ENCODE data around the gene ABTB2.
A peak's percentile ranks its signal among the peaks of the same experiment; 100 is the strongest.
"Not testable (repeated sequence)": the region's sequence is repeated elsewhere in the genome, so short reads cannot be mapped to it uniquely, and the experiment has no call there.

Gene ABTB2

DNA sequence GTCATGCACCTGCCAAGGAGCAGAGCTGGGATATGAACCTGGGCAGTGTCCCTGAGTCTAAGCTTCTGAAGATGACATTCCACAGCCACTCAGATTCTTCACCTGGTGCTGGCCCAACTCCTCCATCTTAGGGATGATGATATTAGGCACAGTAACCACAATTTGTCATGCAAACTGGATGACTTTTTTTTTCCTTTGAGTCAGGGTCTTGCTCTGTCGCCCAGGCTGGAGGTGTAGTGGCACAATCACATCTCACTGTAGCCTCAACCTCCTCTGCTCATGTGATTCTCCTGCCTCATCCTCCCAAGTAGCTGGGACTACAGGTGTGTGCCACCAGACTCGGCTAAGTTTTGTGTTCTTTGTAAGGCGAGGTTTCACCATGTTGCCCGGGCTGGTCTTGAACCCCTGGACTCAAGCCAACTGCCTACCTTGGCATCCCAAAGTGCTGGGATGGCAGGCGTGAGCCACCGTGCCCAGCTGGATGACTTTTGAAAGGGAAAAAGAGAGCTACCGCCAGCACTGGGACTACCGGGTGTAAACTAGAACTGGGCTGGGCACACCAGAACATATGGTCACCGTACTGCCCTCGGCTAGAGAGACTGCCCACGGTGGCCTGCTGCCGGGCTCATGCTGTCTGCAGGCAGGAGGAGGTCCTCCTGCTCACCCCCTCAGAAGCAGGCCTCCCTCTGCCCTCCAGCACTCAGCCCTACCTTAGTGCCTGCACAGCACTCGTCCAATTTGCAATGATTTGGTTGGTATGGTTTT, 174.7 kb downstream of the ABTB2 start:
- DNase-seq = no peak

DNA sequence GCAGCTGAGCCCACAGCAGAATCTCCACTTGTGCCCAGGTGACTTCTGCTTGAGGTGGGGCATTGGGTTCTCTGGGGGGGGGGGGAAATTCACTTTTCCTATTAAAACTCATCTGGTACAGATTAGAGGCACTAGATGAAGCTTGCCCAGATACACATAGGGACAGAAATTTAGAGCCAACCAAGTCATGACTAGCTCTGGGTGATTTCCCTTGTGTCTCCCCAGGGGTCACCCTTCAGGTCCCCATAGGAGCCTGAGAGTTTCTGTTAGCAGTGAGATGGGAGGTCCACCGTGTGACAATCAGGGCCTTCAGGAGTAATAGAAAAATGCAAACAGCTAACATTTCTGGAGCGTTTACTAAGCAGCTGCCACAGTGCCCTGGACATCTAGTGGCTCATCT, 175.4 kb downstream of the ABTB2 start:
- DNase-seq = no peak

DNA sequence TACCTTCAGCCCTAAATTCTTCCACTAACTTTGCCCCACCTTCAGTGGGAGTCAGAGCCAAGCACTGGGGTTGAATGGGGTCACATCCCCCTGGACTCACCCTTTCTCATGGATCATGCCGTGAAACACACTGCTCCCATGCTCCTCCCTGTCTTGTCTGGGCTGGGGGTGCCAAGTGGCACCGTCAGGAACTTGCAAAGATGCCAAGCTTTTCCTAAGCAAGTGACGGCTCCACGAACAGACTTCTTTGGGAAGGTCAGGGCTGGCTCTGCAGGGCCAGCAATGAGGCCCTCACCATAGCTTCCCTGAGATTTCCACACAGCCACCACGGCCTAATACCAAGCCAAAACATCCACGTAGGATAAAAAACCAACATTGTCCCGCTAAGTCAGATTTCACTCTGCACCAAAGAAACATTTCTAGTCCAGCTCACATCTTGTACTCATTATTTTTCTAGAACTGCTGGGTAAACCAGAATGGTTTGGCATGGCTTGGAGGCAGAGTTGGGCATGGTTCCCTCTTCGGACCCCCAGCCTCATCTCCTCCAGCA, 175.9 kb downstream of the ABTB2 start:
- no peak for DNase-seq

DNA sequence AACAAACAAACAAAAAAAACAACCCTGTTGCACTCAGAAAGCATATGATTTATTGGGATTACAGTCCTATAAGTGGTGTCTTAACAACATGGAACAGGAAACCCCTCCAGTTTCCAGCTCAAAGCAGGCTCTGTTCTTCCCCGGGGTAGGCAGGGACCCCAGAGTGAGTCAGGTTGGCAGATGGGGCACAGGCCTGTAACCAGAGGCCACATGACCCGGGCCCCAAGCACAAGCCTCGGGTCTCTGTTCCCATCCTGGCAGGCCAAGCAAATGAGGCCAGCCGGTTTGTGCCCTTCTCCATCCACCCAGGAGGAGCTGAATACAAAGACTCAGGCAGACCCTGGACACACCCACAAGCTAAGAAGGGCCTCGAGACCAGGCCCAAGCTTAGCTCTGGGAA, 176.6 kb downstream of the ABTB2 start:
- no peak for DNase-seq

DNA sequence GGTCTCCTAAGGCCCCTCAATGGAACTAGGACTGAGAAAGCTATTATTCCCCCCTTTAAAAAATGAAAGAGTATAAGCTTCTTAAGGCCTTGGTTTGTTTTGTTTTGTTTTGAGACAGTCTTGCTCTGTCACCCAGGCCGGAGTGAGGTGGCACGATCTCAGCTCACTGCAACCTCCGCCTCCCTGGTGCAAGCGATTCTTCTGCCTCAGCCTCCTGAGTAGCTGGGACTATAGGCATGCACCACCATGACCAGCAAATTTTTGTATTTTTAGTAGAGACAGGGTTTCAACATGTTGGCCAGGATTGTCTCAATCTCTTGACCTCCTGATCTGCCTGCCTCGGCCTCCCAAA, 177.0 kb downstream of the ABTB2 start:
- DNase-seq = not testable (repeated sequence)

DNA sequence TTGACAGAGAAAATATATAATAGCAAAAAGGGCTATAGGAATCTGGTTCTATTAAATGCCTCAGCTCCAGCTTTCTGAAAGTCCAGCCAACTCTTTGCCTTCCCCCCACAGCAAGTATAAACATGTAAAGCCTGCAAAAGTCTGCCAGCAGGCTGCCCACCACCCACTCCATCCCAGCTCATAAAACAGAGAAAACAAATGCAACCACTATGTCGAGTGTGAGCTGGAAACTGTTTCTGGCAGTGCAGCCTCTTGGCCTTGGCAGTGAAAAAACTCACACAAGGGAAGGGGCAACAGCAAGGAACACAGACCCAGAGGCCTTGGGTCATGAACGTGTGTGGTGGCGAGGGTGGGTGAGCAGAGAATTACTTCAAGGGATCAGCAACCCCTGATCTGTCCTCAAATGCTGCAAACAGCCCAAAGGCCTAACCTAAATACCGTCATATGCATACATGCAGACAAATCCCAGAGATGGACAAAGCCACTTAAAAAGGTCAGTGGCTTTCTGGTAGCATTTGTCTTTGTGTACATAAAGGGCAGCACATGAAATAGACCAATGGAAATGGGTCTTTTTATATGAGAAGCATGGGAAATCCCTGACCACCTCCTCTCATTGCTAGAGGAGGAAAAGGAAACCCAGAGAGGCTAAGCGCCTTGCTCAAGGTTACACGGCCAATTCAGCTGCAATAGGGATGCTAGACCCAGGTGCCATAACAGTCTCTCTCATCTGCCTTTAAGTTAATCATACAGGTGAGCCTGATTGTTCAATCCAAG, 177.6 kb downstream of the ABTB2 start:
- no peak for DNase-seq

DNA sequence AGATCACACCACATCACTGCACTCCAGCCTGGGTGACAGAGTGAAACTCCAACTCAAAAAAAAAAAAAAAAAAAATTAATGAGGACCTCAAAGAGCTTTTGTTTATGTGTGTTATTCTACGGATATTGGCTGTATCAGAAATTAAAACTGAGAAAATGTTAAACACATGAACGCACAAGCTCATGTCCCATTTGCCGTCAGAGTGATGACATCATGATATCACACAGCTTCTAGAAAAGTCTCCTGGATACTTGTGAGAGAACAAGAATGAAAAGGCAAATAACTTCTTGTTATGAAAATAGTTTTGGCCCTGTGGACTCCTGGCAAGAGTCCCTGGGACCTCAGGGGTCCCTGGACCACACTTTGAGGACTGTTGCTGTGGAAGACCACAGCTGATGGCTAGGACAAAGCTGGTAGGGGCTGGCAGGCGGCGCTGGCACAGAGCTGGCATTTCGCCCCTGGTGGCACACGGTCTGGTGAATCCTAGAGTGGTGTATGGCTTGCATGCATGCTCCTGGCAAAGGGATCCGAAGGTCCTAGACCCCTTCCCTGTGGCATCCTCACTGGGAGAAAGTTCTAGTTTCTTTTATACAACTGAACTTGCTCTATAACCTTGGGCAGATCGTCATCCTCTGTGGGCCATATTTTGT, 178.7 kb downstream of the ABTB2 start:
- DNase-seq = no peak

DNA sequence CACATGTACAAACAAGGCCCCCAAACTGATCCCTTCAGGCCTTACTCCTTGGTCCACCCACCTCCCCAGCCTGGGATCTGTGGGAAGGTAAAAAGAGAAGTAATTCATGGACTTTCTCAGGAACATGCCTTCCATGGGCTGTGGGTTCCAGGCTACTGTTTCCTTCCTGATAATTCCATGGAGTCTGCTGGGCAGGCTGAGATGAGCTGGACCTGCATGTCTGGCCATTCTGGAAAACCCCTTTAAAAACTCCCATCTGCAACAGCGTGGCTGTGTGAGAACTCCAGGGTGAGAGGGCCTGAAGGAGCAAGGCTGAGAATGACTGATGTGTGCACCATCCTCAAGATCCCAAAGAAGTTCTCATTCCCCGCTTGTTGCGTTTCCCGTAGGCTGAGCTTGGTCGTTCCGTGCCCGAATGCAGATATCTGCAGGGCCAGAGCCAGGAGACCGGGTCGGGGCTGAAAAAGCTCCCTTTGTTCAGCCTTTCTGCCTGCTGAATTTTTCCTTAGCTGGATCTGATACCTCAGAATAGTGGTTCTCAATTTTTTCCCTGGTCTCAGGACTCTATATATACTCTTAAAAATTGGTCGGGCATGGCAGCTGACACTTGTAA, 179.5 kb downstream of the ABTB2 start:
- no peak for DNase-seq

DNA sequence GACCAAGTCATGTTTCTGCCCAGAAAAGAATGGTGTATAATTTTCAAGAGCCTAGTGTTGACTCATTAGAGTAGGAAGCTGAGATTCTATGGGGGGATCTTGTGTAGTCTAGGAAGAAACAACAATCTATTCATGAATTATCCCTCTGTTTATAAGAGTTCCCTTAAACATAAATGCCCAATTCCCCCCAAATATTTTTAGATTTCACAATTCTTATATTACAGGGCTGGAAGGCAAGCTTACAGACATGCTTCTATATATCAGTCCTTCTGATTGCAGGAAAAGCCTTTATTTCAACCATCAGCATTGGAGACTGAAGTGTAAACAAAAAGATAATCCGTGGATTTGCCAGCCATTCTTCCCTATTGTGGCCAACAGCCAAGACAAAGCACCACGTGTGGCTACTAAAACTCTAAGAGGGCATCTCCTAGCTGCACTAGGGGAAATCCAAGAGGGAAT, 181.0 kb downstream of the ABTB2 start:
- DNase-seq = no peak

DNA sequence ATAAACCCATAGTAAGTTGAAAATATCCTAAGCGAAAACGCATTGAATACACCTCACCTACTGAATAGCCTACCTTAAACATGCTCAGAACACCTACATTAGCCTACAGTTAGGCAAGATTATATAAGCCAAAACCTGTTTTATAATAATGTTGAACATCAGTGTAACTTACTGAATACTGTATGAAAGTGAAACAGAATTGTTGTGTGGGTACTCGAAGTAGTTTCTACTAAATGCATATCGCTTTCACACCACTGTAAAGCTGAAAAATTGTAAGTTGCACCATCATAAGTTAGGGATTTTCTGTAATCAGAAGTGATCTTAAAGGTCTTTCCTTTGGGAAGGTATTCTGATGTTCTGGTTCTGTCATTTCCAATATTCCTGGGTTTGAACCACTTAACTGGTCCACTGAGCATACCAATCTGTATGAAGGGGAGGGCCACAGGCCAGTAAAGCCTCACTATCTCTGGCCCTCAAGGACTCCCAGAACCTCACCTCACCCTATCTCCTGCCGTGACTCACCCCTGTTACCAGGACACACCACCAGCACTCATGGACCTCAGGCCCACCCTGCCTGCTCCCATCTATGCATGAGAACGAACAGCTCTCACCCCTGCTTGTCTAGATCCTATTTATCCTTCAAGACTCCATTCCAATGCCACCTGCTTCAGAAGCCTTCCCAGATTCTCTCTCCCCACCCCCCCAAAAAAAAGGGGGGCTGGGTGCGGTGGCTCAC, 182.4 kb downstream of the ABTB2 start:
- DNase-seq = no peak

DNA sequence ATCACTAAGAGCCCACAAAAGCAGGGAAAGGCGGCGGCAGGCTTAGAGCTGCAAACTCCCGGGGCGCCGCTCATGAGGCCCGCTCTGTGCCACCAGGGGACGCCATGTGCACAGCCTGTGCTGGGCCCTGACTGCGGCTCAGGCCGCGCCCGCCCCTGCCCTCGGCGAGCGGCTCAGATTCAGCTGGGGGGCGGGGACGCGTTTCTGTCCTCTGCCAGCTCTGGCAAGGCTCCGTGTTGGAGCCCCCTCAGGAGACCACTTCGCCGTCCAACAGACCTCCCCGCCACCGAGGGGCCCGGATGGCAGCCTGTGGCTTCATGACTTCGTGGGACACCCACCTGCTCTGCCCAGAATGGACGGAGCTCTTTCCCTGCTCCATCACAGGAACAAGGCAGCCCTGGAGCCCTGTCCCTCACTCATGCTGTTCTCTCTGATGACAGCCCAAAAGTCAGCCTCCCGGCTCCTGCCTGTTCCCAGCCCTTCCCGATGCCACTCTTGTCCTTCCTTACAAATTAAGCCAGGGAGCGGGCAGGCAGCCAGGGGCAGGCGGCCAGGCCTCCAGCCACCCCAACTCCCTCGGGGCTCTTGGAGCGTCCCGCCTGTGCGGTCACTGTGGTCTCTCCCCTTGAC, 183.3 kb downstream of the ABTB2 start:
- peak in 1 of 2 experiments; percentile 45 for DNase-seq

DNA sequence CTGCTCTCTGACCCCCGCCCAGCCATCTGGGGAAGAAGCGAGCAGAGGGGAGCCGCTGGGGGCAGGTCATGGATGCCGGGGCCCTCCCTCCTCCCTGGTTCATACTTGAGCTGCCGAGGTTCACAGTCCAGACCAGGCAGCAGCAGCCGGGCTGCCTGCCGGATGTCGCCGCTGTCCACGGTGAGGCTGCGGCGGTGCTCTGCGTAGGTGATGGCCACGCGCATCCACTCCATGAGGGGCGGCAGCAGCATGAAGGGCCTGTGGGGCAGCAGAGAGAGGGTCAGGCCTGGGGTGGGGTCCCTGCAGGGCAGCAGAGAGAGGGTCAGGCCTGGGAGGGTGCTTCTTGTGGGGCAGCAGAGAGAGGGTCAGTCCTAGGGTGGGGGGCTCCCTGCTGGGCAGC, 184.8 kb downstream of the ABTB2 start:
- DNase-seq = no peak

DNA sequence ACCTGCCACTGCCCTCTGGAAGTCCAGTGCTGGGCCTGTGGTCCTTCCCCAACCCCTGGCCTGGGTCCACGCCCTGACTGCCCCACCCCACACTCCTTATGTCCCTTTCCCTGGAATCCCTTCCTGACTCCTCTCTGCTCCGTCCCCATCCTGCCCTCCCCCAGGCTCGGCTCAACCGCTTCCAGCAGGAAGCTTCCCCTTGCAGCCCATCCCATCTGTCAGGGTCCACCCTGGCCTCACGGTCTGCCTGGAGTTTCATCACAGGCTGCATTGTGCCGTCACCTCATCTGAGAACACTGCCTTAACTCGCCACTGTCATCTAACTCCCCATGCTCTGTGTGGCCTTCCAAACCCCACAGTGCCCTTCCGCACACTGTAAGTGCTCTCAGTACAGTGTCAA, 188.1 kb downstream of the ABTB2 start:
- no peak for DNase-seq

DNA sequence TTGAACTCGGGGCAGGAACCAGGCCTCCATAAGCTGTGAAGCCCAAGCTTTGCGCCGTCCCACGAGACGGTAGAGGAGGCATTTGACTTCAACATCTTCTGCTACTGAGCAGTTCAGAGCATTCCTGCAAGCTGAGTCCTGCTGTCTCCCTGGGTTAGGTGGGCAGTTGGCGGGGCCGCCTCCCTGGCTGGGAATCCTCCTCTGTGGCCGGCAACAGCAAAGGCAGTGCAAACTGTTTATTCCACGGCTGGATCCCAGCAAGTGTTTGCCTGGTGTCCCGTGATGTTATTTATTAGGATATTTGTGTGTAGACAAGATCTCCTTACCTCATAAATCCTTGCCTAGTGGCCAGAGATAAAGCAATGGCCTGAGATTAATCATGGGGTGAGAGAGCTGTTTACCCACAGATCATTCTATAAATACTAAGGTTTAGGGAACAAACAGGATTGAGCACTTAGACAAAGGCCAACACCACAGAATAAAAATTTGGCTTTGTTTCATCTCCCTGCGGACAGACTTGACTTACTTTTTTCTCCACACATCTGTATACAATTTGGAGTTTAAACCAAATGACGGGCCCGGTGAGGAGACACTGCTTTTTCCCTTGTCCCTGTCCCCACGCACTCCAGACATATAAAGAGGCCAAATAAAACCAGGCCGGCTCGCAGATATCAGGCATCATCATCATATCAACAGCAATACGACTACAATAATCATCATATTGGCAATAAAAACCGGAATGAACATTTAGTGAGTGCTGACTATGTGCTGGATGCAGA, 189.0 kb downstream of the ABTB2 start:
- no peak for DNase-seq

DNA sequence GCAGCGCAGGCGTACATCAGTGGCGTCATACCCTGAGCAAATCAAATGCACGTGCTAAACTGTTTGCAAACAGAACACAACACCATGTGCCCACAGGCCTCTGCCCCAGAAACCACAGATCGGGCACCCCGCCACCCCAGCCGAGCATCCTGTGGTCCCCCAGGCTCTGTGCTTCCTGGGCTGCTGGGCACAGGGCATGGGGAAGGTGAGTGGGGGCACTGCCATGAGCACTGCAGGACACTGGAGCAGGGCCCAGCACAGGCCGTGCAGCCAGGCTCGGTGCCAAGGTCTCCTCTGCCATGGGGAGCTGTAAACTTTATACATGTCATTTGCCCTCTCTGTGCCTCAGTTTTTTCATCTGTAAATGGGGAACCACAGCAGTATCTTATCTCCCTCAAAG, 189.8 kb downstream of the ABTB2 start:
- no peak for DNase-seq

DNA sequence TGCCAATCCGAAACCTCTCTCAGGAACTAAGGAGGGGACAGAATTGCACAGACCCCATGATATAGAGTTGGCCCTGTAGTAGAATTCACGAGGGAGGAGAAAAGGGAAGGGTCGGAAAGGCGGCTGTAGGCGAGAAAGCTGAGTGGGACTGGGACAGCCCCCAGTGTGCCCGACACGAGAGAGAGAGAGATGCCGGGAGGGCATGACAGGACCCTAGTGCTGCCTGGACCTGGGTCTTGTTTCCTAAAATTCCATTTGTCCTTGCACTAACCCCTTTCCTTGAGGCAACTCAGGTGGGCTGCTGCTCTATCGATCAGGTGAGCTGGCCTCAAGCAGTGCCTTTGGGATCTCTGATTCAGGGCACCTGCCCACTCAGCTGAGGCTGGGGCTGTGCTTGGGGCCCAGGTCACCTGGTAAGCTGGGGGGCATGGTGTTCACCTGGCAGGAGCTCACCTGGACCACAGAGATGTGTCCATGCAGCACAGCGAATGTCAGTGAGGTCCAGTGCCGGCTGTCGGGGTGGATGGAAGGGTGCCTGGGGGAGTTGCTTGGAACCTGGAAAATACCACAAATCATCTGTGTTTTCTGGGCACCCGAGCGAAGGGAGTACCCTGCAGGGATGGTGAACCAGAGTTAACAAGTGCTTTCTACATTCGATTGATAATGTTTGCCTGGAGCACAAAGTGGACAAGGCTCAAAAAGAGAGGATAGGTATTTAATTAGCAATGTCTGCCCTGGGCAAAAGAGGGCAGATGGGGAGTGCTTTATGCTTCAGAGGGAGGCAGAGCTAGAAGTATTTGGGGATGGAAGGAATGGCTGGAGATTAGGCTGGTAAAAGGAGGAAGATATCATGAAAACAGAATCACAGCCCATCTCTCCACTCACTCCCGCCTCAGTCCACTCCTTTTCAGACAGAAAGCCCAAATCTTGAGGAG, 190.7 kb downstream of the ABTB2 start:
- no peak for DNase-seq

DNA sequence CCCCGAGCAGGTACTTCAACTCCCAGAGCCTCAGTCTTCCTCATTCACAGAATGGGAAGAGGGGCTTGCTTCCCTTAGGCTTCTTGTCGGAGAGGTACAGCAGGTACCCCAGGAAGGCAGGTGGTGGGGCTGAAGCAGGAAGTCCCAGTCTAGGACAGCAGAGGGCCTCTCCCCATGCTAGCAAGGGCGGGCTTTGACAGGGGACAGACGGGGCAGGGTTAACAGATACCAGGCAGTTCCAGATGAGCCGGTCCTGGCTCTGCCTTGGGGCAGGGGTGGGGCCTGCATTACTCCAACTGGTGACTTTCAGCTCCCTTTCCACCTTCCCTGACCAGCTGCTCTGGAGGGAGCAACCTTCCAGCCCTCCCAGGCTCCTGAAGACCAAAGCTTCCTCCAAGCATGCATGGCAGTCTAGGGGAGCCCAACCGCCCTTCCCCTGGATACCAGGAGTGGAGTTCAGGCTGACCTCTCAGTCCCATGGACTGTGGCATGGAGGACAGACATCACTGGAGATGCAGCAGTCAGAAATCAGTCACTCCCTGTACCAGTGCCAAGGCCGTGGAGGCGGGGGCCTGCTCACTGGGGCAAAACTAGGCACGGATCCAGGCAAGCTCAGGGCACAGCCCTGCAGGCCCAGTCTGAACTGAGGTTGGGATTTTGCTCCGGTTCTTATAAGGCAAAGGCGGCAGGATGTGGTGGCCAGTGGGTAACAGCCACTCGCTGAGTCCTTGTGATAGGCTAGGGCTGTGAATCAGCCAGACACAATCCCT, 191.8 kb downstream of the ABTB2 start:
- no peak for DNase-seq

DNA sequence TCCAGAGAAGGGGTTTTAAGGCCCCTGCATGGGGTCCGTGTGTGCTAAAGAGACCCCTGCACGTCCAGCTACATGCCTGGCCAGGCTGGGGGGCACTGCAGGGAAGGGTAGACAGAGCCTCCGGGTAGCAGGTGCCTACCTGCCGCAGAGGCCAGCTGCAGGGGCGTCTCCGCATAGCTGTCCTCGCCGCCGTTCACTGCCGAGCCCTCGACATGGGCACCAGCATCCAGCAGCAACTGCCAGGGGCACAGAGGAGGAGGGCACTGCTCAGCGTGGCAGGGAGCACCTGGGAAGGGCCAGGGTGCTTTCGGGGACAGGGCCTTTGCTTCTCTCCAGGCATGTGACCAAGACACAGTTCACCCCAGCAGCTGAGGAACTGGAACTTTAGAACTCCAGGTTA, 192.7 kb downstream of the ABTB2 start:
- DNase-seq = no peak

DNA sequence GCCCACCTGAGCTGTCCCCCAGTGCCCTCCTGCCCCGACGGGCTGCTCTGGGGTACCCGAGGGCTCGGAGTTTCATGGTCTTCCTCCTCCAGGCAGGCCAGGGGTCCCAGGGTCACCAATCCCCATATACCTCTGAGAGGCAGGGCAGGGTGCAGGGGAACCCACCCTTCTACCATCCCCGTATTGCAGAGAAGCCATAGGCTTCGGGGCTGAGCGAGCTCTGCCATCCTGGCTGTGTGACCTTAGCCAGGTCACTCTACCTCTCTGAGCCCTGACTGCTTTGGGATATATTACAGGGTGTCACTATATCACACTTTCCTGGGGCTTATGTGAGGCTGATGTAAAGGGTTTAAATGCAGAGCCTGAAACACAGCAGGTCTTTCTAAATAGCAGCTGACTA, 195.0 kb downstream of the ABTB2 start:
- no peak for DNase-seq

Measured in SW 1271 (cell line).